GM21529 (cell line): ENCODE results near the gene LHX4.

Source experiments
- ATAC-seq: cut with Tn5 transposase; IDR thresholded peaks from one replicate; pipeline ENCODE4 v1.9.1; 2021; ENCODE audit not compliant: unreplicated experiment

Gene LHX4

DNA sequence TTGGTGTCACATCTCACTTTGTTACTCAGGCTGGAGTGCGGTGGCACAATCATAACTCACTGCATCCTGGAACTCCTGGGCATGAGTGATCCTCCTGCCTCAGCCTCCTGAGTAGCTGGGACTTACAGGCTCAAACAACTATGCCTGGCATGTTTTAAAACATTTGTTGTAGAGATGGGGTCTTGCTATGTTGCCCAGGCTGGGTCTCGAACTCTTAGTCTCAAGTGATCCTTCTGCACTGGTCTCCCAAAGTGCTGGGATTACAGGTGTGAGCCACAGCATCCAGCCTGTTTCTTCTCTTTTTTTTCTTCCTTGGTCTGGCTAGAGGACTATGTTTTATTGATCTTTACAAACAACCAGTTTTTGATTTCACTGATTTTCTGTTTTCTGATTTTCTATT is 64.6 kb downstream of the LHX4 start:
- no peak for ATAC-seq

DNA sequence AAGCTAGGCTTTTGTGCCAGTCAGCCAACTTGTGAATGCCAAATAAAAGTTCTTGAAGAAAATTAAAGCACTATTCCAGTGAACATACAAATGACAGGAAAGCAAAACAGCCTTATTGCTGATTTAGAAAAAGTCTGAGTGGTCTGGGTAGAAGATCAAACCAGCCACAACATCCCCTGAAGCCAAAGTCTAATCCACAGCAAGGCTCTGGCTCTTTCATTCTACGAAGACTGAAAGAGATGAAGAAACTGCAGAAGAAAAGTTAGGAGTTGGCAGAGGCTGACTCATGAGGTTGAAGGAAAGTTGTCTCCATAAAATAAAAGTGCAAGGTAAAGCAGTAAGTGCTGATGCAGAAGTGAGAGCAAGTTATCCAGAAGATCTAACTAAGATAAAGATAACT is 65.9 kb downstream of the LHX4 start:
- ATAC-seq, result no peak

DNA sequence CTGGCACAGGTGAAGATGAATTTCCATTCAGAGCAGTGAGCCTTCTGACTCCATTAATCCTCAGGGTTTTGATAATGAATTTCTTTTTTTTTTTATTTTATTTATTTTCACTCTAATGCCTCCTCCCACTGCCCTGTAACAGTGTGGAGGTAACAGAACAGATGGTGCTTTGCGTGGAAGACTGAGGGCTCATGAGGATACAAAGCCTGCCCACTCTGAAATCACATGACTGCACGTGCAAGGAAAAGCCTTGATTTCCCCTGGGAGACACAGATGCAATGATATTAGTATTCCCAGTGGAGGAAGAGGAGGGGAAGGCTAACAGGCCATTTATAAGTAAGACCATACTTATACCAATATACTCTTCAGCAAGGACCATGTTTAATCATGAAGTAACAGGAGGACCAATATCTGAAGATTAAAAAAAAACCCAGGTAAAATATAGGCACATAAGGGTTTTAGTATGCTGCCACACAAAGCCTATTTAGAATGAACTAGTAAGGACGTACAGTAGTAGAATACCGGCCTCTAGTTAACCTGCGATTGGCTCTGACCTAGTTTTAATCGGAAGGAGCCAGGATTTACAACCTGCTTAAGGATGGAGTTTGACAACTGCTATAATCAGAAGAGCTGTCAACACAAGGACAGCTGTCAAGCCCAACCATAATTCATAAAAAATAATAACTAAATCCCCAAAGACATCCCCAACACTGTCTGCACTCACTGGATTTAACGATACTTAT is 69.6 kb downstream of the LHX4 start:
- no peak for ATAC-seq

GRCh38 chr1:180301135-180301742 is 71.2 kb downstream of the LHX4 start:
- no peak for ATAC-seq

GRCh38 chr1:180309338-180309737 is 79.3 kb downstream of the LHX4 start:
- ATAC-seq, result no peak

- ATAC-seq, result no peak
Measured at GRCh38 chr1:180310095-180310494, 80.0 kb downstream of the LHX4 start.

- no peak for ATAC-seq
Measured at GRCh38 chr1:180311011-180311730, 81.1 kb downstream of the LHX4 start.

DNA sequence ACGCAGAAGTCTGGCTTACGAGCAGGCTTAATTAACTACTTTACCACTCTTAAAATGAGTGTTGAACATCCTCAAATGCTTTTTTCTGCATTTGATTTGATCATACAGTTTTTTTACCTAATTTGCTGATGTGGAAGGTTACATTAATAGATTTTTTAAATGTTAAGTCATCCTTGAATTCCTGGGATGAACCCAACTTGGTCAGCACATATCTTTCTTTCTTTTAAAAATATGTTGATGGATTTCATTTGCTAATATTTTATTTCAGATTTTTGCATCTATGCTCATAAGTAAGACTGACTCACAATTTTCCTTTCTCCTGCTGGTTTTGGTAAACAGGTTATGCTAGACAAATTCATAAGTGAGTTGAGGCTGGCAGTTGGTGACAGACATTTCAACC is 82.9 kb downstream of the LHX4 start:
- no peak for ATAC-seq

DNA sequence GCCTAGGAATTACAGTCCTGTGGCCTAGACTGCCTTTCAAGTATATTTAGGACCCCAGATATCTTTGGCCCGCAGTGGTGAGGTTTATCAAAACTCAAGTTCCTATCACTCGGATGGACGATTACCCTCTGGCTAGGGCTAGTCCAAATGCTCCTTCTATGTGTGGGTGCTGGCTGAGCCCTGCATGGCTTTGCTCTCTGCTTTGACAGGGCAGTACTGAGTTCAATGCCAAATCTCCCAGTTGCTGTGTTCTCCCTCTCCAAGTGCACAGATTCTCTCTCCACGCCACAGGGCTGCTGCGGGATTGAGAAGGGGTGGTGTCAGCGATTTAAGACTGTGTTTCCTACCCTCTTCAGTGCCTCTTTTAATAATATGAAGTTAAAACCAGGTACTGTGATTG is 97.0 kb downstream of the LHX4 start:
- ATAC-seq, result no peak
